GM18526 (cell line): ENCODE measurements around the gene CXCL6.

ENCODE experiments used
- POLR2A ChIP-seq: IDR thresholded peaks from 3 replicates; pipeline ENCODE4 v1.6.1; 2011; ENCODE audit not compliant: insufficient read length; ENCODE audit errors: extremely low read depth

Gene CXCL6

GRCh38 chr4:73871511-73872310, 35.2 kb downstream of the CXCL6 start:
- no peak for TF ChIP-seq POLR2A

GRCh38 chr4:73872316-73873108, 36.0 kb downstream of the CXCL6 start:
- no peak for TF ChIP-seq POLR2A

- TF ChIP-seq POLR2A = no peak
These were observed 37.9 kb downstream of the CXCL6 start for GRCh38 chr4:73874386-73874785.

- no peak for TF ChIP-seq POLR2A
These were observed 38.9 kb downstream of the CXCL6 start for GRCh38 chr4:73875401-73875800.

DNA sequence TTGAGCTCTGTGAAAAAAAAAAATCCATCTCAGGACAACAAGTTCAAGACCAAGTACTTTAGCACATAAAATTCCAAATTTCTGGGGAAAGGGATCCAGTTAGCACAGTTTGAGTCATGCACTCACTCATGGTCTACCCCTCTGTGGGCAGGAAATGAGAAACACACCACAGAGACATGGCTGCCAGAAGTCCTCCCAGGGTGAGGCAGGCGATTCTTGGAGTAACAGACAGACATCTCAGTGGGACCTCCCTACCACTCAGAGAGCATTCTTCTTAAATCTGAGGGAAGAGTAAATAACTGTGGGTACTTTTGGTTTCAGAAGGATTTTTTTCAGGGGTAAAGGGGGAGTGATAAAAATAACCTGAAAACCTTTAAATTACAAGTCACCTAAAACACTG, 46.8 kb downstream of the CXCL6 start:
- TF ChIP-seq POLR2A = no peak

DNA sequence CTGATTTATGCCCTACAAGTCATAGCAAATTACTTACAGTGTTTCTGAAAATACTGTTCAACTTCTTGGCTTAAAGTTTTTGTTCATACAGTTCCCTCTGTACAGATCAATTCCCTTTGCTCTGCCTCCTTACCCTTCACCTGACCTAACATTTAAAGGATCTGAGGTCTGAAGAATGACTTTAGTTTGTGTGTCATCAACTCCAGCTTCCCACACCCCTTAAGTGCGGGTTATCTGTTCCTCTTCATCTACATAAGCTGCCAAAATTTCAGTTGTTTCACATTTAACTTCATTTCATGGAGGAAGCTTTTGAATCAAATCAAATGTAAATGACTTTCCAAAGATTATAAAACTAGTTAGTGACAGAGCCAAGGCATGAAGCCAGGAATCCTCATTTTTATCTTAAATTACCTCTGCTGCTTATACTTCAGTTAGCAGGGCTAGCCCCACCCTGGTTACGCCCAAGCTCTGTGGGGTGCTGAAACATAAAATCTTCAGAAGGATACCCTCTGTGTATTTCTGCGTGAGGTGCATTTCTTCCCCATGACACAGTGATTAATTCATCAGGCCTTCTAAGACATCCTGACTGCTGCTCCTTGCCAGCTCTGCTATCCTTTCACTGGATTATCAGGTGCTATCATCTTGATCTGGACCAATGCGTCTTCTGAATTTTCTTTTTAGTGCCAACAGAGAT, 49.2 kb downstream of the CXCL6 start:
- no peak for TF ChIP-seq POLR2A
